Measurements from ENCODE around the gene TTC28.

Gene TTC28

DNA sequence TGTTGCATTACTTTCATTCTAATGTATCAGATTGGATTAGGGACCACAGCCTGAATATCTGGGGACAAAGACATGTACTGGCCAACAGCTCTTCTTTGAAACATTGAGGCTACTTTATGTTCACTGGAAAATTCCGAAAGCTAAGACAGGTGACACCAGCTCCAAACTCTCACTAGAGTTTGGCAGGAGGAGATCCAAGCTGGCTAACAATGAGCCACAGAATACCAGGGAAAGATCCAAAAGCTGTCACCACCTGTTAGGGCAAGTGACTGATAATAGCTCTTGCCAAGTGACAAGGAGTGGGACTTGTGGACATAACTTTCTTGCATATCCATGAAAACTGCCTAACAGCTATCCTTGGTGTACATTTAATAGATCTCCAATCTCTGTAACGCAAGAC, 333.3 kb downstream of the TTC28 start:
- DNase-seq, result no peak

DNA sequence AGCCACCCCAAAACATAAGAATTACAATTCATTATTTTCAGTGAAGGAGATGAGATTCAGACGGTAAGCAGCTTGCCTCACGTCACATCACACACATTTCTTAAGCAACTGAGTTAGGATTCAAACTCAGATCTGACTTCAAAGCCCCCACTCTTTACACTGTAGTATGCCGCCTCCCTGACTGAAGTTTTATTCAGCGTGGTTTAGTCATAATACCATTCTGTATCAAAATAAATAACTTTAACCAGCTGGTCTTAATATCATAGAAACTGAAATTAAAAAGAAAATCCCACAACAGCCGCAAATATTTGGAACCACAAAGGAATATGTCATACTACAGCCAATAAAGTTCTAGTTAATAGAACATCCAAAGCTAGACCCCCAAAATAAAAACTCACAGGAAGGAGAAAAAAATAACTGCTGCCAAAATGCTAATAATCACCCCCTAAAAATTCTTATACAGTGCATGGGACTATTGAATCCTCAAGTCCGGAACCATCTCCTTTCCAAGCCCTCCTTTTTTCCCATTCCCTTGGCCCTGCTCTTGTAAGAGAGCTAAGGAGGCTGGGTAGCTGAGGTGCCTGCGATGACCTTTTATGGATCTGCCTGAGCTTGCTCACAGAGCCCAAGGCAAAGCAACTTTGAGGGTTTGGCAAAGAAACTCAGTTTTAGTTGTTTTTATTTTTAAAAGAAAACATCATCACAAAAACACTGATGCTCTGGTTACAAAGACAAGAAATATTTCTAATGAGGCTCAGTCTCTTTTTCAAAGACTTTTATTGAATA, 334.5 kb downstream of the TTC28 start:
- DNase-seq, result no peak

DNA sequence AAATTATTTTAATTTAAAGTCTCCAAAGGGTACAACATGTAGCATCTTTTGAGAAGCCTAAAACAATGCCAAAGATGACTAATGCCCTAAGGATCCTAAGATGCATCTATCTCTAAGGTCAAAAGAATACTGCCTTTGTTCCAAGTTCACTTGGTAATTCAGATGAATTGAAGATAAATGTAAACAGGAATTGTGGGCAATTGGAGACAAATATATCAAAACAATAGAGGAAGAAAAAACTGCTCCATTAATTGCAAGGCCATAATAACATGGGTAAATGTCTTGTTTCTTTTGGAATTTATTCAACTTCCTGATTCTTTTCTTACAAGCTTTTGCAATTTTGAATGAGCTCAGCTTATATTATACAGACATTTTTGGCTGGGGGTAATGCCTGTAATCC, 338.6 kb downstream of the TTC28 start:
- no peak for DNase-seq

DNA sequence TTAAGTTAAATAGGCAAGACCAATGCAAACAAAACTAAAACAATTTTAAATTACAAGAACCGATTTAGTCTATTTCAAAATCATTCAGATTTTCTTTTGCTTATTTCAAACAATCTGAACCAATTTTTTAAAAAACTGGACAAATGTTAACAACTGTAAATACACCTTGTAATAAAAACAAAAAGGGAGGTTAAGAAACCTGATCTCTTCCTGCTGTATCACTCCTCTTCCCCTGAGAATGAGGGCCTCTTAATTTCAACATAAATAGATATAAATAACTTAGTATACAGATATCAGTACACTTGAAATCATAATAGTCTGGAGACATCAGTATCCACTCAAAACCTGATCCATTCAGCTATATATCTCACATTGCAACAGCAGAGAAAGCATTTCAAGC, 346.6 kb downstream of the TTC28 start:
- DNase-seq, result no peak

DNA sequence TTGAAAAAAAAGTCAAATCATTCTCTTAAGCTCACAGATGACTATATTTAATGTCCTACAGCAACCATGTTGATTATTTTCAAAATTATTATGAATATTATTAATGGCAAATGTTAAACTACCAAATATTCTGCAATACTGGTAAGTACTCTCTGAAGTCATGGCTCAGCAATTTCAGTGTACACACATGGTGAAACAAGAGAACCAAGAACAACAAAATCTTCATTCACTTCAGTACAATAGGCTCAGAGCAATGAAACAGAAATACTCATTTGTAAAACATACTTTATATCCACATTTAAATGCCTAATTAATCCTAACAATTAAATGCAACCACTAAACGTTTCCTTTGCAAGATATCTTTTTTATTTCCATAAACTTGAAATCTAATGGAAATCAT, 347.2 kb downstream of the TTC28 start:
- DNase-seq, result no peak

DNA sequence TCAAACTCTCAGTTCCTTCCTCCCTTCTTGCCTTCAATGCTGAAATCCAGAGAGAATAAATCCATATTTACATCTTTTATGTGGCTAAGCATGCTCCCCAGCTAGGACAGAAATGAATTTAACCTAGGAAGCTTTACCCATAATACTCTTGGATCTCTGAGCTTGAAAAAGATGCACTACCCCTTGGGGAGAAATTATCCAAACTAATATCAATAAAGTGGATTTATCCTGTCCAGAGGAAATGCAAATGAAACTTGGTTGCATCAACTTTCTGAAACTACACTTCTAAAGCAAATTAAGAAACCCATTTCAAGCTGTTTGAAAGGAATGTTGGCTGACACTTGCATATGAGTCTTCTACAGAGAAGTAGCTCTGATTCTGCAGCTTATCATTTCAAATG, 347.9 kb downstream of the TTC28 start:
- no peak for DNase-seq

DNA sequence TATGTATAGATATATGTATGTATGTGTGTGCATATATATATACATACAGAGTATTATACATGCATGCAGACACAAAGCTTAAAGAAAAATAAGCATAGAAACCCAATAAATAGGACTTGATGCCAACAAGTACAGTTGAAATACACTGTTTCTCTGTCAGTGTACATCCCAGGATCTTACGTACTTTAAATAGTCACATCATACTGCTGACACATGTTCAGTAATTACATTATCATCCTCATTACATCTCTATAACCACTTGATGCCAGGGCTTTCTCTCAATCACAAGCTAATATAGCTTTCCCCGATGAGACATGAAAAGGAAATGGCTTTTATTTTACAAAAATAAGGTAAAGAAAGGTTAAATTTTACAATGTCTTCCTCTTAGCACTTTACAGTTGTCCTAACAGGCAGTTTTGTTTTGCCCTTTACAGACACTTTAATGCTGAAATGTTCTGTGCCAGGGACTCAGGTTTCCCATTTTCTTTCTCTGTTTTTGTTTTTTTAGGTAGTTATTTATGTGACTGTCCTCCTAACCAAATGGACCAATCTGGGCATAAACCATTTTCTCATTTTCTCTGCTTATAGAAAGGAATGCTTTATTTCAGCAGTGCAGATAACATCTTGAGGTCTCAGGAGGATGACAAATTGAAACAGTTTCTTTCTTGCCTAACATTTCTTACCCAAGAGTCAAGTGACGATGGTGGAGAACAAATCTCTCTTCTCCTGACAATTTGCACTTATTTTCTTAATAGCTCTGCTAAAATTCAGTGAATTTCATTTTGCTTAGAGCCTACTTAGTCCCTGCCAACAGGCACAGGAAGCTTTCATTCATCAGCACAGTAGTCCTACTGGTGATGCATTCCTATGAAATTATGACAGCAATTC, 350.2 kb downstream of the TTC28 start:
- DNase-seq, result no peak

DNA sequence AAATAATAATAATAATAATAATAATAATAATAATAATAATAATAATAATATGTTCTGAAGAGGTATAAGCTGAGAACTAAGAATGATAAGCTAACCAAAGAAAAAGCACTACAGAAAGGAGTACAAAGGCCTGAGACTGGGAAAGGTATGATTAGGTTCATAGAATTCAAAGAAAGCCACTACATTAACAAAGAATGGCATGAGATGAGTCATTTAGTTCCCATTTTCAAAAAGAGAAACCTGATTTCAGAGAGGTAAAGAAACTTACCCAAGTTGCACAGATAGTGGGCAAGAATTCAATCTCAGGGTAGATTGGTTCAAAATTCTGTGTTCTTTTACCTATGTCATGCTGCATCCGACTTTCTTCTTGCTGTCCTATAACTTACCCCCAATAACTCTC, 350.9 kb downstream of the TTC28 start:
- no peak for DNase-seq

DNA sequence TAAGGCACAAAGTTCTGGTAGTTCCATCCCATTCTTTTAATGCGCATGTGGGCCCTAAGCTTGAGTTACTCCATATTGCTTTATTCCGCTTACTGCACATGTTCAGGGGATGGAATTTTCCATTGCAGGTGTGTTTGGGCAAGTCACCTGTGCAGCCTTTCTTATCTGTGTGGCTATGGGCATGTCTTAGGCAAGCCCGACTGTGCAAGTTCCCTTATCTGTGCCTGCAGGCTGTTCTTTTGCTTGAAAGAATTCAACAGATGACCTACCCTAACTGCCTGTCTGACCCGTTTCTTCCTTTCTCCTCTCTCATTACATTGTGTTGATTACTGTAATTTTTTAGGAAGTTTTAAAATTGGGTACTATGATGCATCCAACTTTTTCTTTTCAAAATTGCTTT, 363.6 kb downstream of the TTC28 start:
- DNase-seq, result no peak

DNA sequence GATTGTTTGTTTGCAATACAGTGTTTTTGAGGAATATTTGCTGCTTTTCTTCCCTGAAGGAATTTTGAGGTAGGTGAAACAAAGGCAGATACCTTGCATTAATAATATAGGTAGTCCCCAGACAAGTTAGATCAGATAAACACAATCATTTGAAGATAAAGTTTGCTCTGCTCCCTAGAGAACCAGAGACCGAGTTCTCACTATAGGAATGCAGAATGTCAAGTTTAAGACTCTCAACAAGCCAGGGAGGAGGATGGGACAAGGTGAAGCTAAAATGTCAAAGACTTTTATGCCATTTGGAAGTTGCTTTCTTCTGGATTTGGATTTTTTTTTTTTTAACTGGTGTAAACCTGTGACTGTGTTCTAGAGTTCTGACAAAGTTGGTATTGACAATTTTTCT, 364.7 kb downstream of the TTC28 start:
- DNase-seq, result no peak

DNA sequence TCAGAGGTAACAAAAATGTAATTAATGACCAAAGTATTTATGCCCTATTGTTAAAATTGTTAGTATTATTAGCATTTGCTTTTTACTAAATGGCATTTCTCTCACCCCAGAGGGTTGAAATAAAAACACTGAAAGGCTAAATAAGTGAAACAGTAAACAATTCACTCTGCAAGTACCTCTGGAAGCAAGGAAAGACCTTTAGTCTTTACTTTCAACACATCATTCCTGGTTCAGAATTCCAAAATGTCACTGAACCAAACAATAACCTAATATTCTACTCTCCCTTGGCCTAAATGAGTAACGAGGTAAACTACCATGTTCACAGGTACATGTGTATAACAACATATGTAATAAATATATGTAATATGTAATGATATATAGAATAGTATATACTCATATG, 369.3 kb downstream of the TTC28 start:
- DNase-seq, result no peak

DNA sequence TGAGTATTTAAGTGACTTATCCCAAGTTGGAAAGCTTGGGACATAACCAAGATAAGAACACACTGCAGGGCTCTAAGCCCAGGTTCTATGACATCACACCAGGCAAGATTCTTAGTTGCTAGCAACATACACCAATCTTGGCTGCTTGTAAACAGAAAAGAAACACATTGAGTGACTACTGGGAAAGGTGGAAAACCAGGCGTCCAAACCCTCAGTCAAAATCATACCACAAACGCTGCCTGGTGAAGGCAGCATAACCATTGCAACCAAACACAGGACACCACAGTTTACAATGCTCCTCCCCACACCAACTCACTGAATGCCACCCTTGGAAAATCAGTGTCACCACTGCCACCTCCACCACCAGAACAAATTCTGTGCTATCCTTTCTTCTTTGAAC, 379.9 kb downstream of the TTC28 start:
- DNase-seq, result no peak

DNA sequence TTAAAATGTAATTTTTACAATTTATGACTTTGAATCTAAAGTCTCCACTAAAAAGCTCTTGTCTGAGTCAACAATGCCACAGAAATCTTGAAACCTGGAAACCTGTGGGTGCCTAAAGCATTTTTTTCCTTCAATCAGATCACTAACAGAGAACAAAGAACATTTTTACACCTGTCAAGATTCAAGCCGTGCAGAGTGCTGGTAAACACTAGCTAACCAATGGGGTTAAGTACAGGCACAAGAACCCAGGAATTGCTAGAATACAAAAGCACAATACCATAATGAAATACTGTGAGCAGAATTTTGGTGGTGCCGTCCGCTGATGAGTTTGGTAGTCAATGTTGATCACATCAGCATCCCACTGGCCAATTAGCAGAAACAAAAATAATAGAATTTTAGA, 380.3 kb downstream of the TTC28 start:
- DNase-seq, result no peak

DNA sequence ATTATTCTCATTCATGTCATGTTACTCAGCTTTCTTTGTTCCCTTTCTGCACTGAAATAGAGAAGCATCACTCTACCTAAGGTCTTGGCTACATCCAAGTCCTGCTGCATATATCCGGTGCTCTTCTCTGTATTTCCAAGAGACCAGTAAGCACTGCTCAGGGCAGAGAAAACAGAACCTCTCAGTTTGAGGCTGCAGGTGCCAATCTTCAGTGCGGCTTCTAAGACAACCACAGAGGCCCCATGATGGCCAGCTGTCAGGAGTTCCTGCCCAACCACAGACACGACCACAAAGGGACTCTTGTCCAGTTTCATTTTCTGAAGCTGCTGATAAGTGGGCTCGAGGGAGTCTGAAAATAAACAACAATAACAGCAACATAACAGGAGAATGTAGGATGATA, 382.1 kb downstream of the TTC28 start:
- DNase-seq, result no peak

DNA sequence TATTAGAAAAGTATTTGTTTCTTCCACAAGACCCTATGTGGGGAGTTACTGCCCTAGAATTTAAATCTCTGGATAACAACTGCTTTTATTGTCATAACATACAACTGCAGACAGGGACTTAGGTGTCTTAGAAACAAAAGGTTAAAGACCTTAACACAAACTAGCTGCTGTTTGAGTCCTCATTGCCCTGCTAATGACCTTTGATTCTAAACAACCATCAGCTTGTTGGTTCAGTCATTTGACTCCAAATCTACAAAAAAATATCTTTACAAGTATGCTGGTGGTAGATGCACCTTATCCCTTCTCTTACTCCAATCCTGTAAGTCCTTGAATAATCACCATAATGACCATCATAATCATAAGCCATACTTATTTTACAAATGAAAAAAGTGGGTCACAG, 383.2 kb downstream of the TTC28 start:
- no peak for DNase-seq

DNA sequence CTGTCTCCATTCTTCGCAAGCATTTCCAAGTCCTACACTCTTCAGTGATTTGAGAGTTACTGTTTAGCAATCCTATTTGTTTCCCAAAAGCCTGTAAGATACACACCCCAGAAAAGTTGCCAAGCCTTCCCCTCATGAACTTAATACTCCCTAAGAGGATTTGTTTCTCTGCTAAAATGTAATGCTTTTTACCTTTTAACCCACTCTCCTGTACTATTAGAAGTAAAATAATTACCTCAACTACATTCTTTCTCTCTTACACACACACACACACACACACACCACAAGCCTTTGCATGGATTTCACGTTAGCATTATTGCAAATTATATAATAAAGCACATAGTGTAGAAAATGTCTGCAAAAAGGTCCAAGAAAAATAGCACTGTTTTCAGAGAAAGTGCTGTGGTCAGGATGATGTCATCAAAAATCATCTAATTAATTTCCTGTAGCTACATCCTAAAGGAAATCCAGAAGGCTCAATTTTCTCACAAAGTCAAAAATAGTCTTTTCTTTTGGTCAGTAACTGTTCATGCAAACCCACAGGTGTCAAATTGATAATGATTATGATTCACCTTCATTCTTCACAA, 396.5 kb downstream of the TTC28 start:
- no peak for DNase-seq

DNA sequence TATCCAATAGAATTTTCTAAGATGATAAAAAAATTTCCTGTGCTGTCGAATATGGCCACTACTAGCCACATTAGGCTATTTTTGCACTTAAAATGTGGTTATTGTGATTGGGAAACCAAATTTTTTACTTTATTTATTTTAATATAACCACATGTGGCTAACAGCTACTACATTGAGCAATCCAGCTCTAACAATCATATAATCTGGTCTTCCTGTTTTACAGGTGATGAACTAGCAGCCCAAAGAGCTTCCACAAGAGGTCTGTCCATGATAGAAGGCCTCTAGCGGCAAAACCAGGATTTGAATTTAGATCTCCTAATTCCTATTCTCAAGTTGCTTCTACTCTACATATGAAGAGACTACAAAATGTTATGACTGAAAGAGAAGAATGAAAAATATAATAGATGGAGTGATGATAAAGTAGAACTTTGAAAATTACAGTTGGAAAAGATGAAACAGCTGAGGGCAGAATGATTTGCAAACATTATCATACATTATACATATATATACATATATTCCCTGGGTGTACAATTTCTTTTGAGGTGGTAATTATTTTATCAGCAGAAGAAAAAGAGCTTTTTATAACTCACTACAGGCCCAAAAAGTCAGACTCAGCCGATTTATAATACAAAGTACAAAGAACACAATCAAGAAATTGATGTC, 397.1 kb downstream of the TTC28 start:
- no peak for DNase-seq

DNA sequence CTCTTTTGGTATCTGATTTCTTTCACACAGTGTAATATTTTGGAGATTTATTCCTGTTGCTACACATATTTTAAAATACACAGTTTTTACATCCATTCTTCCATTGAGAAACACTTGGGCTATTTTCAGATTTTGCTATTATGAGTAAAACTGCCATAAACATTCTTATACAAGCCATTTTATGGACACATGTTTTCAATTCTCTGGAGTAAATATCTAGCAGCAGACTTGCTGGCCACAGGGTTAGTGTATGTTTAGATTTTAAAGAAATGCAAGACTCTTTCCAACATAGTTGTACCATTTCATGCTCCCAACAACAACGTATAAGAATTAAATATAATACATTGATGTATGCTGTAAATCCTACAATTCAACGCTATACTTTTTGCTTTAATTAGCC, 399.8 kb downstream of the TTC28 start:
- no peak for DNase-seq

DNA sequence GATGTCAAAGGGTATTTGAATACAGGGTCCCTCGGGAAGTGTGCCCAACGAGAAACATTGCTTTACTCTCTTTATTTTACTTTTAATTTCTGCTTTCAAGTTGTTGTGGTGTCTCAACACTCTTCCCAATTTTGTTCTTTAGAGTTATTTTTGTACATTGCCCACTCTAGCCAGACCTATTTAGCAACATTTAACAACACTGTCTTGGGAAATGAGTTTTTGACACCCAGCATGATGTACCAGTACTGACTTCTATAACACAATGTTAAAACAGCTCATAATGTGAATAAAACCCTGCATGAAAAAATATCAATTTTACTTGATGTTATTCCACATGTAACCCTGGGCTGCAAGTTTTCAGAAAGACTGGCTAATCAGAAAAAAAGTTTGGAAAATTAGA, 410.4 kb downstream of the TTC28 start:
- DNase-seq, result no peak

DNA sequence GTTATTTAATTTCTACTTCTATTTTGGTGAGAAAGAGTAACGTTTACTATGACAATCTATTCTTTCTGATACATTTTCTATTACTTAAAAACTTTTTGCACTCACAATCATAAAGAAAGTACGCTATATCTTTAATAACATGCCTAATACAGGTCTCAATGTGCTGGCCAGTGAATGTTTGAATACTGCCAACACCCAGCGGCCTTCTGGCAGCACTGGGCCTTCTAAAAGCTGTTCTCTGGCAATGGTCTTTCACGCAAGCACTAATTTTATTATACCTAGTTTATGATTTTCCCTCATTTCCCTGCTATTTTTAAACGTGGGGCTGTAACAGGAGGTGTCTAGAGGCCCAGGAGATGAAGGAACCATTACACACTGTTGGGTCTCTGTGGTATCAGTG, 410.8 kb downstream of the TTC28 start:
- no peak for DNase-seq

DNA sequence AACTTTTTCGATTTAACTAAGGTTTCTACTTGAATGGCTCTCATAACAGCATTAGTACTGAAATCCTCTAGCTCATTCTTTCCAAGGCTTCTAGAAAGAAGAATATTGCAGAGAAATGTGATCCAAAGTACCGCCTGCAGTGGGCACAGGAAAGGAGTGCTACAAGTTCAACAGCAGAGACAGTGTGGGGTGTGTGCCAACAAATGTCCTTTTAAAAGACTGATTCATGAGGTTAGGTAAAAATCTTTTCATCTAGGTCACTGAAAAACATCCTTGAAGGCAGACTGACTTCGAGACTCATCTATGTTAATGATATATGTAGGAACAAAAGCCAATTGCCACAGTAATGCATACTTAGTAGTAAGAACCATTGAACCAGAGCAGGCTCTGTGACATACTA, 411.5 kb downstream of the TTC28 start:
- no peak for DNase-seq

DNA sequence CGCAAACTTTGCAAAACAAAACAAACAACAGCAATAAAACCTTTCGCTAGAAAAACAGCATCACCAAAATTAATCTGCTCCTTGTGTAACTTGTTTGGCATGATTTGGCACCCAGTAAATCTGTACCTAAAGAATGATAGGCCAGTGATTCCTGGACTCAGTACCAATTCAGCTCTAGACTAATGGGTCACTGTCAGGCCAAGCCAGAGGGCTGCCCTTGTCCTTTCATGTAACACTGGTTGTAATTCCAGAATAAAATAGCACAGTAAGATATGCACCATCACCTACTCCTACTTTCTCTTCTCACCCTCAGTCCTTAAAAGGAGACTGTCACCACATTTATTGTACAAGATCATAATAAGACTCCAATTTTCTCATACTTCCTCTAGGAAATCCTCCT, 419.0 kb downstream of the TTC28 start:
- no peak for DNase-seq

DNA sequence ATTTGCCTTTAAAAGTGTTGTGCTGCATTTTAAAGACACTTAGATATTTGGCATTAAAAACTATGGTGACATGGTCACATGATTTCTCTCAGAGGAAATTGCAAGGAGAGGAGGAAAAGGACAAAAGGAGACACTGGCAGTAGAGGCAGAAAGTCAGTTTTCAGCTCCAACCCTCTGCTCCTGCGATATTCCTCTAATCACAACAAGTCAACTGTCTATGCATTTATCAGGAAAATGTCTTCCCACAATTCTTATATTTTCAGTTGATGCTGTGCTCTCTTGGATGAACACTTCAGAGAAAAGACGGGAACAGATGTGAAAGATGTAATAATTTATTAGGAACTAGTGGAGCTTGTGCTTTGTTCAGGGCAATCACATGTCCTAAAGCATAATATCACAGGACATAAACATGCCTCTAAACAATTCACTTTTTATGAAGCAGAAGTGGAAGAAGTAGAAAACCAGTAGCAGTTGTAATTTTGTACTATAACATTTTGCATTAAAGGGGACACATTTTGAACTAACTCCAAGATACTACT, 419.8 kb downstream of the TTC28 start:
- DNase-seq, result no peak
